ENCODE data around the gene CELF5.

CELF5 gene

GRCh38 chr19:3207461-3208242 is 16.8 kb upstream of the CELF5 start:
- no peak for TF ChIP-seq CTCF (IDR thresholded peaks at IDR 0.05)
- no peak for TF ChIP-seq ZFX (IDR thresholded peaks at IDR 0.05; ENCODE audit: borderline replicate concordance)
- no peak overlapping the region for H3K27ac ChIP-seq

GRCh38 chr19:3208317-3209207 is 15.9 kb upstream of the CELF5 start:
- no peak for TF ChIP-seq ZFX (IDR thresholded peaks at IDR 0.05; ENCODE audit: borderline replicate concordance)
- no peak for TF ChIP-seq CTCF (IDR thresholded peaks at IDR 0.05)
- H3K27ac ChIP-seq: no peak overlapping the region

GRCh38 chr19:3210347-3211017 is 14.0 kb upstream of the CELF5 start:
- no peak overlapping the region for H3K27ac ChIP-seq
- TF ChIP-seq CTCF (IDR thresholded peaks at IDR 0.05): peak; percentile 78
- TF ChIP-seq ZFX (IDR thresholded peaks at IDR 0.05; ENCODE audit: borderline replicate concordance): no peak

GRCh38 chr19:3211191-3211590 is 13.3 kb upstream of the CELF5 start:
- no peak overlapping the region for H3K27ac ChIP-seq
- no peak for TF ChIP-seq ZFX (IDR thresholded peaks at IDR 0.05; ENCODE audit: borderline replicate concordance)
- TF ChIP-seq CTCF (IDR thresholded peaks at IDR 0.05): no peak

- no peak overlapping the region for H3K27ac ChIP-seq
- no peak for TF ChIP-seq CTCF (IDR thresholded peaks at IDR 0.05)
These were observed 11.3 kb upstream of the CELF5 start for GRCh38 chr19:3213159-3213558.

- no peak overlapping the region for H3K27ac ChIP-seq
- TF ChIP-seq ZFX (IDR thresholded peaks at IDR 0.05; ENCODE audit: borderline replicate concordance) (no peak), CTCF (IDR thresholded peaks at IDR 0.05) (no peak)
These were observed 7.6 kb upstream of the CELF5 start for GRCh38 chr19:3216874-3217273.

Measured in 22Rv1 (cell line).